Neural cell (in vitro differentiated cells): ENCODE results near the gene SSX2IP.

Experiments
- CTCF ChIP-seq: fragments of 450-650 bp; IDR thresholded peaks from 2 replicates; pipeline ENCODE4 v1.5.1; 2014; ENCODE audit warnings: antibody characterized with exemption, mild to moderate bottlenecking, moderate library complexity; ENCODE audit not compliant: poor library complexity, severe bottlenecking
- EP300 ChIP-seq: fragments of 450-650 bp; conservative IDR thresholded peaks from 2 replicates; pipeline ENCODE4 v1.6.1; 2014; ENCODE audit warnings: antibody characterized with exemption, mild to moderate bottlenecking, moderate library complexity; ENCODE audit not compliant: poor library complexity, severe bottlenecking
- POLR2AphosphoS5 ChIP-seq: IDR thresholded peaks from 2 replicates; pipeline ENCODE4 v1.6.1; 2012

- TF ChIP-seq CTCF (no peak), POLR2AphosphoS5 (no peak), EP300 (no peak)
Measured at GRCh38 chr1:84653130-84653677, 37.1 kb downstream of the SSX2IP start.
